Stimulated activated CD4-positive, alpha-beta T cell treated with anti-CD3 and anti-CD28 coated beads, Interleukin-1b, Interleukin-23, amount 100 ng/mL, for 4 hours (primary cell): ENCODE measurements around the gene SLC9C2.
"Not testable (repeated sequence)": the region's sequence is repeated elsewhere in the genome, so short reads cannot be mapped to it uniquely, and the experiment has no call there.

Experiments used
- DNase-seq, 2 donors: peaks; one replicate each; pipeline ENCODE4 v3.0.0-alpha.2; 2020; ENCODE audit warnings: low read depth in 2 of 2

The SLC9C2 gene

DNA sequence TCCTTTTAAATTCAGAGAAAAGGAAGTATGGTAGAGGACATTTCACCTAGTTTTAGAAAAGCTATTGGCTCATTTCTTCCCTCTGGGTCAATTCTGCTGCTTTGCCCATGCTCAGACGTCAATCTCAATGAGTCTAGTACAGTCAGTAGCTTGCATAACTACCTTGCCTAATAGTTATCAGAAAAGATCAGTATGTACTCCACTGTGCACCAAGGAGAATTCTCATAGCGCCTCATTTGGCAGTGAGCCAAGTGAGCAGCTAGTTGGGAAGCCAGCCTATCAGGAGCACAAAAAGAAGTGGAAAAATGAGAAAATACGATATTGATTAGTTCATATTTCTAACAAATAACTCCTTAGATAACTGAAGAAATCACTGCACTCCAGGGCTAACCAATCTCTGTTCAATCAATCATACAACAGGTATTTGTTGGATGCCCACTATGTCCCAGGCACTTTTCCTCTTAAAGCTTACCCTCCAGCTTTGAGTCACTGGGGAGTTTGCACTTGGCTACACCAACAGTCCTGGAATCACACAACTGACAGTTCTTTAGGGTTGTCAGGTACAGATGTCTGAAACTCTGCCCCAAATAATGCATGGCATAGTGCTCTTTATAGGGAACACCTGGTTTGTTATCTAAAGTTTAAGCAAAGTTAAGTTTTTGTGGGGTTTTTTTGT, 75.6 kb downstream of the SLC9C2 start:
- no peak for DNase-seq

DNA sequence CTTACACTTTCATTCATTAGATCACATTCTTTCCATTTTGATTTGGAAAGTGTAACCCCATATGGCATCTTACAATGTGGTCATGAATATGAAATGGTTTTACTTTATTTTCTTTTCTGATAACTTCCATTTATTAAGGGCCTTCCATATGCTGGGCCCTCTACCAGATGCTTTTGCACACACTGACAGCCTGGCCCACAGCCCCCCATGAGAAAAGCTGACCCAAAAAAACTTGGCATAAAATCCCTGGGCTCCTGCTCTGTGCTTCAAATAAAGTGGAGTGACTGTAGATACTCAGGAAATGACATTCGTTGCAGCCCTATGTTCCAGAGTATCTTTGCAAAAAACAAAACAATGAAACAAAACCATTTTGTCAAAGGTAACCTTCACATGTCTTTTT, 76.9 kb downstream of the SLC9C2 start:
- DNase-seq, result no peak

DNA sequence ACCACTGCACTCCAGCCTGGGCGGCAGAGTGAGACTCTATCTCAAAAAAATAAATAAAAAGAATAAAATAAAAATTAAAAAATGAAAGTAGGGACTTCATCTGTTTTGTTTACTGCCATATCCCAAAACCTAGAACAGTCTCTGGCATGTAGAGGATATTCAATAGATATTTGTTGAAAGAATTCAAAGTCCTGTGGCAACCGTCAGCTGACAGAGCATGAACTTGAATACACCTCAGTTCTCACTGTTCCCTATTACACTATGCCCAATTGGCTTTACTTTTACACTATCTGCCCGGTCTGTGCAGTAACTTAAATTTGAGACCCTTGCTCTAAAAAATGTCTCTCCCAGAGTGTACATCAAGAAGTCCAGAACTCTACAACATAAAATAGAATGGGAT, 79.5 kb downstream of the SLC9C2 start:
- no peak for DNase-seq

DNA sequence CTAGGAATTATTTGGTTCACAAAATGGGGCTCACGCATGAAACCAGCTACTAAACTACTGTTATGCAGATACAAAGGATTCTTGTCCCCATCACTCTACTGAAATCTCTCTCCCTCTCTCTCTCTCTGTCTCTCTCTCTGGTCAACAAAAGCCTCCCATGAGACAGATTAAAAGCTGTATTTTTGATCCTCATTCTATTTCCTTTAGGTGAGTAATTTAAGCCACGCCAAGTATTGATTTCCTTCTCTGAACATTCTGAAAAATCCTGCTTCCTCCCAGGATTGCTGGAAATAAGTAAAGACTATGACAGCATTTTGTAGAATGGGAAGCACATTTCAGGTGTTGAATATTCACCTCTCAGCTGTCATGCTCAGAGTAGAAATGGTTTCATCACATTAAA, 82.1 kb downstream of the SLC9C2 start:
- no peak for DNase-seq

- not testable (repeated sequence) for DNase-seq
Observed at GRCh38 chr1:173514503-173514902, 88.4 kb downstream of the SLC9C2 start.

GRCh38 chr1:173509797-173510196, 93.1 kb downstream of the SLC9C2 start:
- no peak for DNase-seq

DNA sequence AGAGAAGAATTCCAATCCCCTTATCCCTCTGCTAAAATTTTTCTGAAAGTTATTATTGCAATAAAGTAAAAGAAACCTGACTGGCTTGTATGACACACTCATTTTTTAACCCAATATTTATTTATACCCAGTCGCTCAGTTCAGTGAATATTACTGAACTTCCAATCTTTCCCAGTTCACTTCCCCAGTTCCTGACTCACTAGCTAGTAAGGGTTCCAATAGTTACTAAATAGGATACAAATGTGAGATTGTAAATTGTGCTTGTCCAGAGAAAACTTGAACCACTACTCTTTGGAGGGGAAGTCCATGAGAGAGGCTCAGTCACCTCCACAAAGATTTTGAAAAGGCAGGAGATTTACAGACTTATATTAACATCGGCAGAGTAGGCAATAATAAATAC, 94.3 kb downstream of the SLC9C2 start:
- DNase-seq, result no peak

- no peak for DNase-seq
Observed at GRCh38 chr1:173507847-173508209, 95.0 kb downstream of the SLC9C2 start.

GRCh38 chr1:173507205-173507846, 95.5 kb downstream of the SLC9C2 start:
- DNase-seq, result no peak

DNA sequence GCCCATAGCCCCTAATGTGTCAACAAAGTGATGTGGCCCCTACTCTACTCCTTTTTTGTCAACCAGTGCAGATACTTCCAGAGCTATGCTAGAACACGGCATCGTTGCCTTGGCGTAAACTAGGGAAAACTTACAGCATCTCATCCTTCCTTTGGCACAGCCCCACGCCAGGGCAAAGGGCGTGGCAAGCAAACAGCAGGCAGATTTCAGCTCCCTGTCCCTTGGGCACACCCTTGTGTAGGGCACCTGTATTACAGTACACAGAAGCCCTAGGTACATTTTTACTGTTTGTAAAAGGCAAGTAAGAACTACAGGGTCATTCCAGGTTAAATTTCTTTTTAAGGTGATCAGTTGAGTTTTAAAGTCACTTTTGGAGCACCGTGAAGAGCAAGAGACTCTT, 96.4 kb downstream of the SLC9C2 start:
- no peak for DNase-seq

DNA sequence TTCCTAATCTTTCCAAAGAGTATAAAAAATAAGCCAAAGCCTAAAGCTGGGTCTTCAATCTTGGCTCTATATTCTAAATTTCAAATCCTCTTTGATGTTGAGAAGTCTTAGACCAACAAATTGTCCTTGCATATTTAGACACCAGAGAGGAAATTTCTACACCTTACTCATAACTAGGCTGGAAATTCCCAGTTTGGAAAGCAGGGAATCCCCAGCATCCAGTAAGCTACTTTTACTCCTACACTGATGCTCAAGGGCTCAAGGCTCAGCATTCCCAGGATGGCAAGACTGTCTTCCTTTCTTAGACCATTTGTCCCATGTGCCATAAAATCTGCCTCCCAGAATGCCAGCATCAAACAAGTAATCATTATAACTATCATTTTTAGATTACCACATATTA, 97.5 kb downstream of the SLC9C2 start:
- no peak for DNase-seq

GRCh38 chr1:173504268-173504667, 98.6 kb downstream of the SLC9C2 start:
- no peak for DNase-seq

DNA sequence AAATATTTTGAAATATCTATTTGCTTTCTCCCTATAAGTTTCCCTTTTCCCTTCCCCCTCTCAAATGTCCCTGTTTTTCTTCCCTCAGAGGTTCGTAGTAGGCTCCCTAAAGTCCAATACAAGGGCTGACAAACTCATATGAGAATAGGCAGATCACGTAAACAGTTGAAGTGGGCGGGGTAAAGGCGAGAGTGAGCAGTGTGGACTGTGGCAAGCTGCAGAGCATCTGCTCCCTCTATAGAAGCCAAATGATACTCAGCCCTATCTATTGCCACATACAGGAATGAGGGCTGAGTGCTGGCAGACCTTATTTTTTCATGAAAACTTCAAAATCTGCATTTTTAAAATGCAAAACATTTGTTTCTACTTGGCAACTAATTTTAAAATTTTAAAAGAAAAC, 99.5 kb downstream of the SLC9C2 start:
- no peak for DNase-seq

GRCh38 chr1:173502104-173502503, 100.8 kb downstream of the SLC9C2 start:
- no peak for DNase-seq

DNA sequence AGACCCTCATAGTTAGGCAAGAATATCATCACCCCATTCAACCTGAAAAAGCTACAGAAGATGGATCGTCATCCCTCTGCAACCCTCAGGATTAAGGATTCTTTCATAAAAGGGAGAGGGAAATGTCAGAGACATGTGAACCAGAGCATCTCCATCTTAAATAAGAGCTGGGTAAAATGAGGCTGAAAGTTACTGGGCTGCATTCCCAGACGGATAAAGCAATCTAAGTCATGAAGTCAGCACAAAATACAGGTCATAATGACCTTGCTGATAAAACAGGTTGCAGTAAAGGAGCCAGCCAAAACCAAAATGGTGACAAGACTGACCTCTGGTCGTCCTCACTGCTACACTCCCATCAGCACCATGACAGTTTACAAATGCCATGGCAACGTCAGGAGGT, 103.1 kb downstream of the SLC9C2 start:
- DNase-seq, result no peak

DNA sequence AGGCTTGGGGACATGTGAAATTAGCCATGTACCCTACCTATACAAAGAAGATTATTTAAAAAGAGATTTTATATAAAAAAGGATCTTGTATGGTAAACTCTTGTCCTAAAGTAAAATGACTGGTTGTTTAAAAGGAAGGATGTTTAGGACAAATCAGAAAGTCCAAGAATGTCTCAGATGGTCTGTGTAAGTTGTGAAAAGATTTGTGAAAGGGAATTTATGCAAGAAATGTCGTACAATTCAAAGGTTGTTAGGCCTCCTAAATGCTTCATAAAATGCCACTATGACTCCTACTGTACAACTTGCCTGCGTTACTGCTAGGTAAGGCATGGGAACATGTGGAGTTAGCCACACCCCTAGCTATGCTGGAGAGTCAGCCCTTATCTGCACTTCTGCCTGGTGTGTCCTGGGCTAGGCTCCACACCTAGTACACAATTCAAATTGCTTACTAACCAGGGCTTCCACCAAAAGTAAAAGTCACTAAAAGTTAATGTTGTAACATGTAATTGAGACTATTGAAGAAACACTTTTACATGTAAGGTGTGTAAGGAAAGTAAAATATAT, 106.0 kb downstream of the SLC9C2 start:
- DNase-seq, result no peak

- no peak for DNase-seq
Observed at GRCh38 chr1:173495609-173496267, 107.1 kb downstream of the SLC9C2 start.

DNA sequence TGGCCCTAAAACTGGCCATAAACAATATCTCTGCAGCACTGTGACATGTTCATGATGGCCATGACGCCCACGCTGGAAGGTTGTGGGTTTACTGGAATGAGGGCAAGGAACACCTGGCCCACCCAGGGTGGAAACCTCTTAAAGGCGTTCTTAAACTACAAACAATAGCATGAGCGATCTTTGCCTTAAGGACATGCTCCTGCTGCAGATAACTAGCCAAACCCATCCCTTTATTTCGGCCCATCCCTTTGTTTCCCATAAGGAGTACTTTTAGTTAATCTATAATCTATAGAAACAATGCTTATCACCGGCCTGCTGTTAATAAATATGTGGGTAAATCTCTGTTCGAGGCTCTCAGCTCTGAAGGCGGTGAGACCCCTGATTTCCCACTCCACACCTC, 109.7 kb downstream of the SLC9C2 start:
- DNase-seq, result not testable (repeated sequence)

DNA sequence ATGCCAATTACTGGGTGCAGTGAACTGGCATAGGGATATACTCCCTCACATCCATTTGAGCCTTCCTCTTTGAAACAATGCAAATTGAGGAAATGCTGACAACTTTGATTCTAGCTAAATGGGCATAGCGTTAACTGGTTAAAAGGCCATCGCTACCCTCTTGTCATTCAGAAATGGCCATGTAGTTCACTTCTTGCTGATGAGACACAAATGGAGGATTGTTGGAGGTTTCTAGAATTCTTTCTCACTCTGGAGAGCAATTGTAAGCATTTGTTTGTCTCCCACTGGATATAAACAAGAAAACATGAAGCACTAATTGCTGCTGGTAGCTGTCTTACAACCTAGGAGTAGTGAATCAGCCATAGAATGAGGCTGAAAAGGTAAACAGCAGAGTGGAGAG, 111.4 kb downstream of the SLC9C2 start:
- no peak for DNase-seq

DNA sequence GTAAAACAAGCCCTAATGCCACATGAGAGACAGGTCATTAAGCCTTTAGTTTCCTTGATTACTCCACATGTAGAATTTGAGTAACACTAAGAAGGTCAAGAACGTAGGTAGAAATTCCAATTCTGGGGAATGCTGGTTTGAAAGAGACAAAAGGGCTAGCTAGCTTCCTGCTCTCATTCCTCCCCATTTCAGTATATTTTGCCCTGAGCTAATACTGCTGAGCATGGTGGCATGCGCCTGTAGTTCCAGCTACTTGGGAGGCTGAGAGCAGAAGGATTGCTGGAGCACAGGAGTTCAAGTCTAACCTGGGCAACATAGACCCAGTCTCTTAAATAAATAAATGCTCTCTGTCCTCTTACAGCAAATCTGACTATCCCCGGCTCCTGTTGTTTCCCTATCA, 112.9 kb downstream of the SLC9C2 start:
- DNase-seq, result no peak

DNA sequence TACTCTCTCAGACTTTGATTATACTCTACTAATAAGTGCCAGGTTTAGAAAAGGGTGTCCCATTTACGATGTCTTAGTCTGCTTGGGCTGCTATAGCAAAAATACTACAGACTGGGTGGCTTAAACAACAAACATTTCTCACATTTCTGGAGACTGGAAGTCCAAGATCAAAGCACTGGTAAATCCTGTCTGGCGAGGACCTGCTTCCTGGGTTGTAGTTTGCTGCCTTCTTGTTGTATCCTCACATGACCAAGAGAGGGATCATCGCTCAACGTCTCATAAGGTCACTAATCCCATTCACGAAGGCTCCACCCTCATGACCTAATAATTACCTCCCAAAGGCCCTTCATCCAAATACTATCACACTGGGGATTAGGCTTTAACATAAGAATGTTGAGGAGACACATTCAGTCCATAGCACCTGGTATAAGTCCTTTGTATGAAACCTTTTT, 113.7 kb downstream of the SLC9C2 start:
- DNase-seq, result no peak

DNA sequence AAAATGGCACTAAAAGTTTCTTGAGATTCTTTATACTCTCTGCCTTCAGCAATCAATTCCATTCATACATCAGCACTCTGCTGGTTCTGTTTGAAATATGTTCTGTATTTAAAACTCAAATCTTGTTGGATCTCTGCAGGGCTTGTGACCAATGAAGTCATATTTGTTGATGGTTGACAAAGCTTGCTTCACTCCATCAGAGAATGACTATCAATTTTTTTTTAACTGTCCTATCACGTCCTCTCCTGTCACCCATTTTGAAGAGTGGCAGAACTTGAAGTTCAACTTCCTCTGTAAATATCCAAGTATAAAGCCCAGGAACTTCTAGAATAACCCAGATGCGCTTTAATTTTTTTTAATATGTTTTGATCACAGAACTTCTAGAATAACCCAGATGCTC, 114.9 kb downstream of the SLC9C2 start:
- DNase-seq, result no peak

- no peak for DNase-seq
Observed at GRCh38 chr1:173485401-173485800, 117.5 kb downstream of the SLC9C2 start.
